GM23338 (cell line): ENCODE results near the gene SAFB2.

Source experiments
- EZH2 ChIP-seq: fragments of 200-600 bp; sonication (generic); IDR thresholded peaks from one replicate; pipeline ENCODE4 v1.8.0; 2017; ENCODE audit warnings: antibody characterized with exemption, mild to moderate bottlenecking, low read depth; ENCODE audit not compliant: unreplicated experiment
- JUNB ChIP-seq: IDR thresholded peaks from one replicate; pipeline ENCODE4 v1.6.1; 2016; ENCODE audit warnings: antibody characterized with exemption; ENCODE audit not compliant: unreplicated experiment
- ZNF331 ChIP-seq: fragments of 250-450 bp; sonication (Bioruptor Pico); IDR thresholded peaks from 2 replicates; pipeline ENCODE4 v1.5.0; 2020; ENCODE audit warnings: low read depth, mild to moderate bottlenecking, moderate library complexity
- TF ChIP-seq, protein P1 (sequence below), 2 experiments: fragments of 200-600 bp in 1 of 2; sonication (generic) in 1 of 2; conservative IDR thresholded peaks; 2 replicates each; pipeline versions ENCODE4 v1.5.1 to v1.6.1; 2016 to 2017; ENCODE audit warnings: antibody characterized with exemption in 2 of 2, low read depth in 2 of 2, mild to moderate bottlenecking in 2 of 2, moderate library complexity in 1 of 2
- TF ChIP-seq, protein P2 (sequence below): IDR thresholded peaks from one replicate; pipeline ENCODE4 v1.6.1; 2018; ENCODE audit warnings: antibody characterized with exemption; ENCODE audit not compliant: unreplicated experiment

DNA sequence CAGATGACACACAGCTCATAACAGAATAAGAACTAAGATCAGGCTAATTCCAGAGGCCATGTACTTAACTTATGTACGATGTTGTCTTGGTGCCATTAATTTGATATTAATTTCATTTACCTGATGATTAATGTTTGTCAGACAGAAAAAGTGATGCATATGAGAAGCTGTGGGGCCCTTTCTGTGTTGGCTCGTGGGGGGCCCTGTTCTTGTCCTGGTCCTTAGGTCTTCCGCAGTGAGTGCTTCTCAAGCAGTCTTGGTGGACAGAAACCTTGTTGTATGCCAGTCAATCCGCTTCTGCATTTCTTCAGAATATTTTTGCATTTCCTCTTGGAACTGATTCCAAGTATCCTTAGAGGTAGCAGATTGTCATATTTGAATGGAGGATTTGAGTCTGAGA is 20.5 kb upstream of the SAFB2 start:
- TF ChIP-seq, protein P1, sequence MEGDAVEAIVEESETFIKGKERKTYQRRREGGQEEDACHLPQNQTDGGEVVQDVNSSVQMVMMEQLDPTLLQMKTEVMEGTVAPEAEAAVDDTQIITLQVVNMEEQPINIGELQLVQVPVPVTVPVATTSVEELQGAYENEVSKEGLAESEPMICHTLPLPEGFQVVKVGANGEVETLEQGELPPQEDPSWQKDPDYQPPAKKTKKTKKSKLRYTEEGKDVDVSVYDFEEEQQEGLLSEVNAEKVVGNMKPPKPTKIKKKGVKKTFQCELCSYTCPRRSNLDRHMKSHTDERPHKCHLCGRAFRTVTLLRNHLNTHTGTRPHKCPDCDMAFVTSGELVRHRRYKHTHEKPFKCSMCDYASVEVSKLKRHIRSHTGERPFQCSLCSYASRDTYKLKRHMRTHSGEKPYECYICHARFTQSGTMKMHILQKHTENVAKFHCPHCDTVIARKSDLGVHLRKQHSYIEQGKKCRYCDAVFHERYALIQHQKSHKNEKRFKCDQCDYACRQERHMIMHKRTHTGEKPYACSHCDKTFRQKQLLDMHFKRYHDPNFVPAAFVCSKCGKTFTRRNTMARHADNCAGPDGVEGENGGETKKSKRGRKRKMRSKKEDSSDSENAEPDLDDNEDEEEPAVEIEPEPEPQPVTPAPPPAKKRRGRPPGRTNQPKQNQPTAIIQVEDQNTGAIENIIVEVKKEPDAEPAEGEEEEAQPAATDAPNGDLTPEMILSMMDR (conservative IDR thresholded peaks at IDR 0.05; ENCODE audit: low read depth in 2 of 2) = no peak
- TF ChIP-seq EZH2 (no peak), ZNF331 (CRISPR knock-in tag) (no peak), JUNB (no peak)
- TF ChIP-seq, protein P2, sequence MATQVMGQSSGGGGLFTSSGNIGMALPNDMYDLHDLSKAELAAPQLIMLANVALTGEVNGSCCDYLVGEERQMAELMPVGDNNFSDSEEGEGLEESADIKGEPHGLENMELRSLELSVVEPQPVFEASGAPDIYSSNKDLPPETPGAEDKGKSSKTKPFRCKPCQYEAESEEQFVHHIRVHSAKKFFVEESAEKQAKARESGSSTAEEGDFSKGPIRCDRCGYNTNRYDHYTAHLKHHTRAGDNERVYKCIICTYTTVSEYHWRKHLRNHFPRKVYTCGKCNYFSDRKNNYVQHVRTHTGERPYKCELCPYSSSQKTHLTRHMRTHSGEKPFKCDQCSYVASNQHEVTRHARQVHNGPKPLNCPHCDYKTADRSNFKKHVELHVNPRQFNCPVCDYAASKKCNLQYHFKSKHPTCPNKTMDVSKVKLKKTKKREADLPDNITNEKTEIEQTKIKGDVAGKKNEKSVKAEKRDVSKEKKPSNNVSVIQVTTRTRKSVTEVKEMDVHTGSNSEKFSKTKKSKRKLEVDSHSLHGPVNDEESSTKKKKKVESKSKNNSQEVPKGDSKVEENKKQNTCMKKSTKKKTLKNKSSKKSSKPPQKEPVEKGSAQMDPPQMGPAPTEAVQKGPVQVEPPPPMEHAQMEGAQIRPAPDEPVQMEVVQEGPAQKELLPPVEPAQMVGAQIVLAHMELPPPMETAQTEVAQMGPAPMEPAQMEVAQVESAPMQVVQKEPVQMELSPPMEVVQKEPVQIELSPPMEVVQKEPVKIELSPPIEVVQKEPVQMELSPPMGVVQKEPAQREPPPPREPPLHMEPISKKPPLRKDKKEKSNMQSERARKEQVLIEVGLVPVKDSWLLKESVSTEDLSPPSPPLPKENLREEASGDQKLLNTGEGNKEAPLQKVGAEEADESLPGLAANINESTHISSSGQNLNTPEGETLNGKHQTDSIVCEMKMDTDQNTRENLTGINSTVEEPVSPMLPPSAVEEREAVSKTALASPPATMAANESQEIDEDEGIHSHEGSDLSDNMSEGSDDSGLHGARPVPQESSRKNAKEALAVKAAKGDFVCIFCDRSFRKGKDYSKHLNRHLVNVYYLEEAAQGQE = no peak
